HG03045 (cell line): Measurements from ENCODE around the gene CD300E.

Experiments used
- ATAC-seq: cut with Tn5 transposase; IDR thresholded peaks from one replicate; pipeline ENCODE4 v1.9.1; 2021; ENCODE audit warnings: mild to moderate bottlenecking, moderate library complexity; ENCODE audit not compliant: unreplicated experiment

The CD300E gene

GRCh38 chr17:74569020-74570003, 54.2 kb downstream of the CD300E start:
- ATAC-seq: no peak

- ATAC-seq: no peak
These were observed 55.2 kb downstream of the CD300E start for GRCh38 chr17:74568106-74568873.

GRCh38 chr17:74567397-74567796, 56.1 kb downstream of the CD300E start, which contains the start of gene CD300H:
CD300H (minus strand) TSS chr17:74567509.
- ATAC-seq: no peak

GRCh38 chr17:74566132-74566753, 57.3 kb downstream of the CD300E start:
- ATAC-seq: no peak

GRCh38 chr17:74565126-74565525, 58.4 kb downstream of the CD300E start:
- ATAC-seq: no peak

- ATAC-seq: no peak
These were observed 60.2 kb downstream of the CD300E start for GRCh38 chr17:74563358-74563757.

GRCh38 chr17:74561586-74561985, 62.0 kb downstream of the CD300E start:
- no peak for ATAC-seq
